H9 (cell line): ENCODE measurements around the gene TMEM14C. TPM values are rescaled to one million over a fixed set of nuclear protein-coding genes. Genes with fewer than 3 reads are reported as not detected.

Experiments
- DNase-seq: peaks from one replicate; pipeline ENCODE4 v3.0.0-alpha.2; 2017
- H2AFZ ChIP-seq: one replicate; pipeline ENCODE4 v1.6.1; 2013; ENCODE audit warnings: mild to moderate bottlenecking, low read length, control low read depth, moderate library complexity
- H2AK5ac ChIP-seq: 2 replicates; pipeline ENCODE4 v1.6.1; 2013; ENCODE audit warnings: low read length, control low read depth, mixed read lengths; ENCODE audit not compliant: insufficient read length
- H2BK120ac ChIP-seq: one replicate; pipeline ENCODE4 v1.6.1; 2013; ENCODE audit warnings: low read depth, mild to moderate bottlenecking, low read length, control low read depth, inconsistent platforms; ENCODE audit not compliant: poor library complexity, severe bottlenecking
- H2BK12ac ChIP-seq: 2 replicates; pipeline ENCODE4 v1.6.1; 2013; ENCODE audit warnings: low read length, control low read depth, mixed read lengths, low read depth; ENCODE audit not compliant: insufficient read length
- H2BK15ac ChIP-seq: 2 replicates; pipeline ENCODE4 v1.6.1; 2013; ENCODE audit warnings: low read depth, low read length, control low read depth
- H2BK20ac ChIP-seq: one replicate; pipeline ENCODE4 v1.6.1; 2013; ENCODE audit warnings: low read depth, mild to moderate bottlenecking, low read length, control low read depth, inconsistent platforms; ENCODE audit not compliant: poor library complexity, severe bottlenecking
- H2BK5ac ChIP-seq: 2 replicates; pipeline ENCODE4 v1.6.1; 2013; ENCODE audit warnings: low read length, control low read depth, mixed read lengths; ENCODE audit not compliant: insufficient read length
- H3K14ac ChIP-seq: 2 replicates; pipeline ENCODE4 v1.6.1; 2013; ENCODE audit warnings: low read length, control low read depth; ENCODE audit not compliant: insufficient read depth
- H3K18ac ChIP-seq: 2 replicates; pipeline ENCODE4 v1.6.1; 2013; ENCODE audit warnings: low read depth, mild to moderate bottlenecking, mixed read lengths, low read length, control low read depth; ENCODE audit not compliant: insufficient read length
- H3K23ac ChIP-seq: 2 replicates; pipeline ENCODE4 v1.6.1; 2013; ENCODE audit warnings: low read length, control low read depth, mixed read lengths, low read depth; ENCODE audit not compliant: insufficient read length
- H3K23me2 ChIP-seq: 2 replicates; pipeline ENCODE4 v1.6.1; 2013; ENCODE audit warnings: low read depth, mild to moderate bottlenecking, mixed read lengths, low read length, control low read depth; ENCODE audit not compliant: insufficient read length, poor library complexity, severe bottlenecking
- H3K27ac ChIP-seq: 2 replicates; pipeline ENCODE4 v1.5.1; 2013; ENCODE audit warnings: low read length, control low read depth, mixed read lengths, low read depth; ENCODE audit not compliant: insufficient read length
- H3K27me3 ChIP-seq: 2 replicates; pipeline ENCODE4 v1.6.1; 2013; ENCODE audit warnings: low read length, control low read depth, inconsistent platforms; ENCODE audit not compliant: insufficient read depth
- H3K4ac ChIP-seq: 2 replicates; pipeline ENCODE4 v1.6.1; 2013; ENCODE audit warnings: low read depth, mild to moderate bottlenecking, control low read depth, inconsistent platforms, low read length, moderate library complexity
- H3K4me1 ChIP-seq: 2 replicates; pipeline ENCODE4 v1.6.1; 2013; ENCODE audit warnings: low read length, control low read depth, inconsistent platforms; ENCODE audit not compliant: insufficient read depth
- H3K4me2 ChIP-seq: 2 replicates; pipeline ENCODE4 v1.6.1; 2013; ENCODE audit warnings: low read length, control low read depth, mixed read lengths; ENCODE audit not compliant: insufficient read length, insufficient read depth
- H3K56ac ChIP-seq: 2 replicates; pipeline ENCODE4 v1.6.1; 2013; ENCODE audit warnings: low read depth, mild to moderate bottlenecking, mixed read lengths, low read length, control low read depth; ENCODE audit not compliant: insufficient read length
- H3K79me1 ChIP-seq: 2 replicates; pipeline ENCODE4 v1.6.1; 2013; ENCODE audit warnings: low read depth, mild to moderate bottlenecking, moderate library complexity, low read length, control low read depth, inconsistent platforms; ENCODE audit not compliant: insufficient read depth, poor library complexity, severe bottlenecking
- H3K79me2 ChIP-seq: 2 replicates; pipeline ENCODE4 v1.6.1; 2013; ENCODE audit warnings: low read length, control low read depth, inconsistent platforms; ENCODE audit not compliant: insufficient read depth
- H3K9ac ChIP-seq: 2 replicates; pipeline ENCODE4 v1.6.1; 2013; ENCODE audit warnings: low read length, control low read depth, mixed read lengths; ENCODE audit not compliant: insufficient read length; ENCODE audit errors: extremely low read depth
- H3K9me3 ChIP-seq: one replicate; pipeline ENCODE4 v1.6.1; 2013; ENCODE audit warnings: low read depth, low read length, inconsistent platforms; ENCODE audit not compliant: control insufficient read depth
- H3T11ph ChIP-seq: one replicate; pipeline ENCODE4 v1.6.1; 2013; ENCODE audit warnings: mild to moderate bottlenecking, low read length, control low read depth, inconsistent platforms
- H4K20me1 ChIP-seq: one replicate; pipeline ENCODE4 v1.6.1; 2013; ENCODE audit not compliant: control insufficient read depth, insufficient read length, insufficient read depth
- H4K5ac ChIP-seq: 2 replicates; pipeline ENCODE4 v1.6.1; 2013; ENCODE audit warnings: low read depth, mild to moderate bottlenecking, mixed read lengths, low read length, control low read depth; ENCODE audit not compliant: insufficient read length
- H4K8ac ChIP-seq: replicated peaks from 2 replicates; pipeline ENCODE4 v1.6.1; 2013; ENCODE audit warnings: low read length, control low read depth, mixed read lengths, low read depth; ENCODE audit not compliant: insufficient read length
- H4K91ac ChIP-seq: 2 replicates; pipeline ENCODE4 v1.6.1; 2013; ENCODE audit warnings: low read depth, mild to moderate bottlenecking, moderate library complexity, mixed read lengths, low read length, control low read depth; ENCODE audit not compliant: insufficient read length
- H3K27ac Mint-ChIP-seq, 3 experiments: 2 replicates in 2 of 3; 3 replicates in 1 of 3; pipeline ENCODE4 v1.8.0; 2020 to 2021; ENCODE audit warnings: mixed read lengths in 3 of 3, mild to moderate bottlenecking in 1 of 3, moderate library complexity in 1 of 3
- H3K27me3 Mint-ChIP-seq: 2 replicates; pipeline ENCODE4 v1.8.0; 2021; ENCODE audit warnings: low read depth, mild to moderate bottlenecking, moderate library complexity, mixed read lengths
- H3K36me3 Mint-ChIP-seq, 3 experiments: 2 replicates in 2 of 3; 3 replicates in 1 of 3; pipeline ENCODE4 v1.8.0; 2020 to 2021; ENCODE audit warnings: low read depth in 3 of 3, mixed read lengths in 3 of 3; ENCODE audit not compliant: insufficient read depth in 1 of 3
- H3K4me1 Mint-ChIP-seq, 2 experiments: 2 replicates each; pipeline ENCODE4 v1.8.0; 2020; ENCODE audit warnings: mixed read lengths in 2 of 2
- H3K4me3 Mint-ChIP-seq, 2 experiments: 2 replicates in 1 of 2; 3 replicates in 1 of 2; pipeline ENCODE4 v1.8.0; 2020 to 2021; ENCODE audit warnings: mild to moderate bottlenecking in 2 of 2, mixed read lengths in 2 of 2, moderate library complexity in 1 of 2
- H3K9me3 Mint-ChIP-seq, 2 experiments: 2 replicates in 1 of 2; 3 replicates in 1 of 2; pipeline ENCODE4 v1.8.0; 2020; ENCODE audit warnings: mild to moderate bottlenecking in 2 of 2, mixed read lengths in 2 of 2, moderate library complexity in 1 of 2
- WGBS: extraction: QIAGEN DNeasy Blood & Tissue Kit; methylation state at CpG from one replicate; pipeline ENCODE4 v1.1.7; 2013; ENCODE audit warnings: missing lambda C conversion rate, low lambda C conversion rate, mixed read lengths; ENCODE audit not compliant: insufficient read length; ENCODE audit errors: extremely low coverage; 5-methylcytosine and 5-hydroxymethylcytosine counted together
- total RNA-seq: library from RNA; stranded (reverse); gene quantifications from 2 replicates; pipeline ENCODE4 v1.2.1, GENCODE V29; 2021
- TF ChIP-seq, protein P1 (sequence below): fragments of 200-600 bp; sonication (generic); conservative IDR thresholded peaks from 3 replicates; pipeline ENCODE4 v1.8.0; 2021; ENCODE audit warnings: antibody characterized with exemption, mild to moderate bottlenecking

Gene TMEM14C
- total RNA-seq, 1 experiment from 2014 or later, result 94.4 TPM

- Histone ChIP-seq H4K8ac (no peak overlapping the region), H3K23me2 (no peaks in the 10 kb centered on the region), H3T11ph (no peak overlapping the region), H2AK5ac (no peak overlapping the region), H3K4me1 (no peaks in the 10 kb centered on the region), H3K27me3 (no peaks in the 10 kb centered on the region), H2BK120ac (no peak overlapping the region), H3K9ac (no peak overlapping the region), H2BK5ac (no peak overlapping the region), H3K79me1 (no peaks in the 10 kb centered on the region), H4K20me1 (no peaks in the 10 kb centered on the region), H3K79me2 (no peaks in the 10 kb centered on the region), H2AFZ (no peak overlapping the region), H2BK12ac (no peak overlapping the region), H3K23ac (no peak overlapping the region), H3K18ac (no peak overlapping the region), H2BK20ac (no peak overlapping the region), H4K91ac (no peak overlapping the region), H3K56ac (no peak overlapping the region), H3K27ac (no peak overlapping the region), H2BK15ac (no peak overlapping the region), H4K5ac (no peak overlapping the region), H3K4me2 (no peak overlapping the region), H3K9me3 (no peaks in the 10 kb centered on the region), H3K14ac (no peak overlapping the region), H3K4ac (no peak overlapping the region)
- TF ChIP-seq, protein P1, sequence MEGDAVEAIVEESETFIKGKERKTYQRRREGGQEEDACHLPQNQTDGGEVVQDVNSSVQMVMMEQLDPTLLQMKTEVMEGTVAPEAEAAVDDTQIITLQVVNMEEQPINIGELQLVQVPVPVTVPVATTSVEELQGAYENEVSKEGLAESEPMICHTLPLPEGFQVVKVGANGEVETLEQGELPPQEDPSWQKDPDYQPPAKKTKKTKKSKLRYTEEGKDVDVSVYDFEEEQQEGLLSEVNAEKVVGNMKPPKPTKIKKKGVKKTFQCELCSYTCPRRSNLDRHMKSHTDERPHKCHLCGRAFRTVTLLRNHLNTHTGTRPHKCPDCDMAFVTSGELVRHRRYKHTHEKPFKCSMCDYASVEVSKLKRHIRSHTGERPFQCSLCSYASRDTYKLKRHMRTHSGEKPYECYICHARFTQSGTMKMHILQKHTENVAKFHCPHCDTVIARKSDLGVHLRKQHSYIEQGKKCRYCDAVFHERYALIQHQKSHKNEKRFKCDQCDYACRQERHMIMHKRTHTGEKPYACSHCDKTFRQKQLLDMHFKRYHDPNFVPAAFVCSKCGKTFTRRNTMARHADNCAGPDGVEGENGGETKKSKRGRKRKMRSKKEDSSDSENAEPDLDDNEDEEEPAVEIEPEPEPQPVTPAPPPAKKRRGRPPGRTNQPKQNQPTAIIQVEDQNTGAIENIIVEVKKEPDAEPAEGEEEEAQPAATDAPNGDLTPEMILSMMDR, result no peak; the same call in 2 of the 3 replicates
- no peak for DNase-seq
- no peaks in the 10 kb centered on the region for H3K27me3 Mint-ChIP-seq
- H3K9me3 Mint-ChIP-seq, result no peaks in the 10 kb centered on the region
- peaks cover 4 to 41% (median 29%) of the 10 kb centered on the region in 3 experiments; a peak in 6 of 7 replicates for H3K36me3 Mint-ChIP-seq
- no CpG with 5 or more reads among the region's 12 CpGs for WGBS
- no peaks in the 10 kb centered on the region for H3K4me1 Mint-ChIP-seq
- H3K27ac Mint-ChIP-seq, result peak overlapping the region in 2 of 3 experiments; percentile 24 to 29; a peak in 2 of 7 replicates
- no peak overlapping the region for H3K4me3 Mint-ChIP-seq
Measured at GRCh38 chr6:10771371-10771894, 48.6 kb downstream of the TMEM14C start.
